ENCODE results near the gene CCDC152. TPM values are rescaled to one million over a fixed set of nuclear protein-coding genes. Genes with fewer than 3 reads are reported as not detected.

Gene CCDC152
- polyA plus RNA-seq, 1 donor (not counting 4 experiments of a cell fraction or from before 2014, with no cell fraction given): 0.71 TPM

- no peaks in the 10 kb centered on the region for H4K20me1 ChIP-seq (ENCODE audit: control insufficient read depth, extremely low read depth, insufficient read depth, low read length)
- dilution Hi-C loops (cut with MboI; ENCODE audit: extremely low pct_ligation_motif_present, low sequenced_read_pairs): no loop called here
Measured at GRCh38 chr5:42750507-42750906, 6.1 kb upstream of the CCDC152 start.

DNA sequence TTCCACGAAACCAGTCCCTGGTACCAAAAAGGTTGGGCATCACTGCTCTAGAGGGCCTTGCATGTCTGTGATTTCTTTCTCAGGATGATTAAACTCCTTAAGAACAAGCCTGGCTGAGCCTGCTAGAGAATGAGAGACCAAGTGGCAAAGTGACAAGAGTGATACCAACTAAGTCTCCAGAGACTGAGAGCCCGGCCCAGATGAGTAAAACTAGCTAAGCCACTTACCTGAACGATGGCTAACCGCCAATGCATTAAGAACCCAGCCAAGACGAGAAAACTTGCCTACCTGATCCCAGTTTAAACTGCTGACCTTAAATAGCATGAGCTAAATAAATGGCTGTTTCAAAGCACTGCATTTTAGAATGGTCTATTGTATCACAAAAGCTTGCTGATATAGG is 5.6 kb upstream of the CCDC152 start:
- no peak for FAIRE-seq

More at GRCh38 chr5:42750507-42750906, 6.1 kb upstream of the CCDC152 start:
- no peaks in the 10 kb centered on the region for H3K36me3 ChIP-seq (ENCODE audit: control insufficient read depth in 2 of 2, extremely low read depth in 1 of 2, insufficient read depth in 2 of 2, low read length in 2 of 2)
- DNase-seq (ENCODE audit: low read depth, low spot score): no peak
- no peaks in the 10 kb centered on the region for H3K9me1 ChIP-seq (ENCODE audit: control insufficient read depth, extremely low read depth, insufficient read depth, low read length)
- H3K4me2 ChIP-seq (ENCODE audit: control insufficient read depth, extremely low read depth, insufficient read depth, low read depth, low read length): no peak overlapping the region
- H3K4me3 ChIP-seq (ENCODE audit: control insufficient read depth in 2 of 3, extremely low read depth in 1 of 3, insufficient read depth in 2 of 3, low read depth in 1 of 3, low read length in 3 of 3): no peak overlapping the region
- no peak overlapping the region for H3K27ac ChIP-seq (ENCODE audit: control insufficient read depth, insufficient read depth, low read length)
- no peaks in the 10 kb centered on the region for H3K27me3 ChIP-seq (ENCODE audit: control insufficient read depth, extremely low read depth, insufficient read depth, low read length)
- H3K79me2 ChIP-seq (ENCODE audit: control insufficient read depth, insufficient read depth, low read length): no peaks in the 10 kb centered on the region
- no peaks in the 10 kb centered on the region for H3K4me1 ChIP-seq (ENCODE audit: control insufficient read depth, extremely low read depth, insufficient read depth, low read length)
- no peaks in the 10 kb centered on the region for H3K9me3 ChIP-seq (ENCODE audit: control insufficient read depth, low read depth, low read length)
- TF ChIP-seq, protein P1, sequence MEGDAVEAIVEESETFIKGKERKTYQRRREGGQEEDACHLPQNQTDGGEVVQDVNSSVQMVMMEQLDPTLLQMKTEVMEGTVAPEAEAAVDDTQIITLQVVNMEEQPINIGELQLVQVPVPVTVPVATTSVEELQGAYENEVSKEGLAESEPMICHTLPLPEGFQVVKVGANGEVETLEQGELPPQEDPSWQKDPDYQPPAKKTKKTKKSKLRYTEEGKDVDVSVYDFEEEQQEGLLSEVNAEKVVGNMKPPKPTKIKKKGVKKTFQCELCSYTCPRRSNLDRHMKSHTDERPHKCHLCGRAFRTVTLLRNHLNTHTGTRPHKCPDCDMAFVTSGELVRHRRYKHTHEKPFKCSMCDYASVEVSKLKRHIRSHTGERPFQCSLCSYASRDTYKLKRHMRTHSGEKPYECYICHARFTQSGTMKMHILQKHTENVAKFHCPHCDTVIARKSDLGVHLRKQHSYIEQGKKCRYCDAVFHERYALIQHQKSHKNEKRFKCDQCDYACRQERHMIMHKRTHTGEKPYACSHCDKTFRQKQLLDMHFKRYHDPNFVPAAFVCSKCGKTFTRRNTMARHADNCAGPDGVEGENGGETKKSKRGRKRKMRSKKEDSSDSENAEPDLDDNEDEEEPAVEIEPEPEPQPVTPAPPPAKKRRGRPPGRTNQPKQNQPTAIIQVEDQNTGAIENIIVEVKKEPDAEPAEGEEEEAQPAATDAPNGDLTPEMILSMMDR (optimal IDR thresholded peaks at IDR 0.05 in 1 of 3, IDR thresholded peaks at IDR 0.05 in 1 of 3, conservative IDR thresholded peaks at IDR 0.05 in 1 of 3; ENCODE audit: extremely low read depth in 1 of 3, insufficient read depth in 2 of 3, low read length in 3 of 3): no peak
- no peak for TF ChIP-seq EZH2 (IDR thresholded peaks at IDR 0.05; ENCODE audit: low read length)
- no peak overlapping the region for H3K9ac ChIP-seq (ENCODE audit: control insufficient read depth, extremely low read depth, insufficient read depth, low read length)
- no peak for FAIRE-seq
- no peak overlapping the region for H2AFZ ChIP-seq (ENCODE audit: control insufficient read depth, low read length)

More for the DNA sequence above, 5.6 kb upstream of the CCDC152 start:
- dilution Hi-C loops (cut with MboI; ENCODE audit: extremely low pct_ligation_motif_present, low sequenced_read_pairs): no loop called here
- no peak overlapping the region for H3K9ac ChIP-seq (ENCODE audit: control insufficient read depth, extremely low read depth, insufficient read depth, low read length)
- H3K36me3 ChIP-seq (ENCODE audit: control insufficient read depth in 2 of 2, extremely low read depth in 1 of 2, insufficient read depth in 2 of 2, low read length in 2 of 2): no peaks in the 10 kb centered on the region
- H3K9me1 ChIP-seq (ENCODE audit: control insufficient read depth, extremely low read depth, insufficient read depth, low read length): no peaks in the 10 kb centered on the region
- no peaks in the 10 kb centered on the region for H3K79me2 ChIP-seq (ENCODE audit: control insufficient read depth, insufficient read depth, low read length)
- no peak overlapping the region for H3K4me3 ChIP-seq (ENCODE audit: control insufficient read depth in 2 of 3, extremely low read depth in 1 of 3, insufficient read depth in 2 of 3, low read depth in 1 of 3, low read length in 3 of 3)
- no peaks in the 10 kb centered on the region for H4K20me1 ChIP-seq (ENCODE audit: control insufficient read depth, extremely low read depth, insufficient read depth, low read length)
- H3K4me2 ChIP-seq (ENCODE audit: control insufficient read depth, extremely low read depth, insufficient read depth, low read depth, low read length): no peak overlapping the region
- H3K27me3 ChIP-seq (ENCODE audit: control insufficient read depth, extremely low read depth, insufficient read depth, low read length): no peaks in the 10 kb centered on the region
- TF ChIP-seq, protein P1 (optimal IDR thresholded peaks at IDR 0.05 in 1 of 3, IDR thresholded peaks at IDR 0.05 in 1 of 3, conservative IDR thresholded peaks at IDR 0.05 in 1 of 3; ENCODE audit: extremely low read depth in 1 of 3, insufficient read depth in 2 of 3, low read length in 3 of 3): no peak
- TF ChIP-seq EZH2 (IDR thresholded peaks at IDR 0.05; ENCODE audit: low read length): no peak
- no peaks in the 10 kb centered on the region for H3K9me3 ChIP-seq (ENCODE audit: control insufficient read depth, low read depth, low read length)
- no peaks in the 10 kb centered on the region for H3K4me1 ChIP-seq (ENCODE audit: control insufficient read depth, extremely low read depth, insufficient read depth, low read length)
- no peak overlapping the region for H2AFZ ChIP-seq (ENCODE audit: control insufficient read depth, low read length)
- no peak overlapping the region for H3K27ac ChIP-seq (ENCODE audit: control insufficient read depth, insufficient read depth, low read length)
- no peak for DNase-seq (ENCODE audit: low read depth, low spot score)
